ENCODE results near the gene LY9.

Gene LY9

GRCh38 chr1:160801836-160802580 is 6.0 kb downstream of the LY9 start:
- no peak for DNase-seq

- no peak for DNase-seq
Observed at GRCh38 chr1:160806109-160806665, 10.2 kb downstream of the LY9 start.

GRCh38 chr1:160806784-160807183 is 10.8 kb downstream of the LY9 start:
- DNase-seq, result no peak

GRCh38 chr1:160807247-160807646 is 11.3 kb downstream of the LY9 start:
- DNase-seq, result no peak

GRCh38 chr1:160807738-160808137 is 11.8 kb downstream of the LY9 start:
- DNase-seq, result no peak

- DNase-seq, result no peak
Observed at GRCh38 chr1:160808289-160808688, 12.3 kb downstream of the LY9 start.

- no peak for DNase-seq
Observed at GRCh38 chr1:160810486-160810885, 14.5 kb downstream of the LY9 start.

- no peak for DNase-seq
Observed at GRCh38 chr1:160811147-160811546, 15.2 kb downstream of the LY9 start.

GRCh38 chr1:160813215-160813614 is 17.2 kb downstream of the LY9 start:
- DNase-seq, result no peak

- DNase-seq, result no peak
Observed at GRCh38 chr1:160814316-160814715, 18.3 kb downstream of the LY9 start.

GRCh38 chr1:160814856-160815255 is 18.9 kb downstream of the LY9 start:
- no peak for DNase-seq

- no peak for DNase-seq
Observed at GRCh38 chr1:160818207-160818937, 22.4 kb downstream of the LY9 start.

GRCh38 chr1:160819186-160819585 is 23.2 kb downstream of the LY9 start:
- DNase-seq, result no peak

GRCh38 chr1:160821627-160822026 is 25.7 kb downstream of the LY9 start:
- DNase-seq, result no peak

- DNase-seq, result no peak
Observed at GRCh38 chr1:160823296-160823695, 27.3 kb downstream of the LY9 start.

- no peak for DNase-seq
Observed at GRCh38 chr1:160826546-160826945, 30.6 kb downstream of the LY9 start.

- DNase-seq, result no peak
Observed at GRCh38 chr1:160827418-160827817, 31.4 kb downstream of the LY9 start.

GRCh38 chr1:160829766-160830165 is 33.8 kb downstream of the LY9 start:
- DNase-seq, result no peak

- no peak for DNase-seq
Observed at GRCh38 chr1:160830321-160831153, 34.6 kb downstream of the LY9 start.

- DNase-seq, result no peak
Observed at GRCh38 chr1:160834945-160835565, 39.1 kb downstream of the LY9 start.

GRCh38 chr1:160835751-160836150 is 39.8 kb downstream of the LY9 start:
- DNase-seq, result no peak

- DNase-seq, result no peak
Observed at GRCh38 chr1:160836561-160836960, 40.6 kb downstream of the LY9 start.
